Body of pancreas (tissue), 4 donors: ENCODE measurements around the gene ATXN7L1. TPM values are rescaled to one million over a fixed set of nuclear protein-coding genes. Genes with fewer than 3 reads are reported as not detected.

Experiments used
- ATAC-seq: fragments of 150-250 bp; one replicate; pipeline ENCODE4 v1.9.1; 2016
- DNase-seq, 4 donors: peaks; one replicate each; pipeline ENCODE4 v3.0.0-alpha.2; 2019
- H3K27ac ChIP-seq, 4 donors: fragments of 200-600 bp; sonication (generic); 1 replicate in 3 of 4; 2 replicates in 1 of 4; pipeline versions ENCODE4 v1.5.1 to v1.6.1; 2016 to 2019; ENCODE audit warnings: mild to moderate bottlenecking in 1 of 4, mixed read lengths in 1 of 4, moderate library complexity in 1 of 4
- H3K27me3 ChIP-seq, 2 donors: fragments of 200-600 bp; sonication (generic); one replicate each; pipeline ENCODE4 v1.6.0; 2016; ENCODE audit warnings: mild to moderate bottlenecking in 1 of 2
- H3K36me3 ChIP-seq, 2 donors: fragments of 200-600 bp; sonication (generic); replicated peaks in 1 of 2; 2 replicates each; pipeline ENCODE4 v1.5.1; 2016; ENCODE audit warnings: low read depth in 2 of 2; ENCODE audit not compliant: insufficient read depth in 1 of 2
- H3K4me1 ChIP-seq: fragments of 200-600 bp; sonication (generic); one replicate; pipeline ENCODE4 v1.6.0; 2016
- H3K4me3 ChIP-seq, 2 donors: fragments of 200-600 bp; sonication (generic); 1 replicate in 1 of 2; 2 replicates in 1 of 2; pipeline ENCODE4 v1.5.1; 2016 to 2019
- H3K9me3 ChIP-seq, 3 donors: fragments of 200-600 bp; sonication (generic); 1 replicate in 2 of 3; 2 replicates in 1 of 3; pipeline ENCODE4 v1.5.1; 2016
- CTCF ChIP-seq, 7 experiments: fragments of 450-650 bp in 4 of 7; fragments of 200-600 bp in 3 of 7; sonication (generic) in 3 of 7; IDR thresholded peaks; one replicate each; pipeline ENCODE4 v1.5.1; 2016 to 2019; ENCODE audit warnings: antibody characterized with exemption in 7 of 7
- POLR2A ChIP-seq, 3 donors: fragments of 450-650 bp; IDR thresholded peaks; one replicate each; pipeline ENCODE4 v1.6.1; 2016; ENCODE audit warnings: antibody characterized with exemption in 3 of 3, mild to moderate bottlenecking in 2 of 3
- WGBS, 2 donors: methylation state at CpG; one replicate each; pipeline ENCODE4 v1.1.5; 2017; 5-methylcytosine and 5-hydroxymethylcytosine counted together
- intact Hi-C: fragments of 100-400 bp; cut with DNase I; formaldehyde crosslinking; loops from one replicate; pipeline ENCODE4 v1.15.1; 2023
- total RNA-seq, 2 donors: library from RNA; depleted of rRNA; stranded (reverse); fragments of >200 nt; gene quantifications; one replicate each; pipeline ENCODE4 v1.1.0, GENCODE V29; 2016

The ATXN7L1 gene
- total RNA-seq, 2 donors from 2014 or later = 6.6 to 8.0 TPM

- H3K27ac ChIP-seq = no peak overlapping the region
- no peaks in the 10 kb centered on the region for H3K4me1 ChIP-seq
- no peak overlapping the region for H3K4me3 ChIP-seq
- intact Hi-C loops = no loop called here
- no peak for TF ChIP-seq CTCF (IDR thresholded peaks at IDR 0.05)
- no peak for TF ChIP-seq POLR2A (IDR thresholded peaks at IDR 0.05)
- H3K36me3 ChIP-seq = no peaks in the 10 kb centered on the region
- DNase-seq (no peak), ATAC-seq (no peak)
- no peaks in the 10 kb centered on the region for H3K27me3 ChIP-seq
- WGBS, 2 donors = 83 to 86% methylated on average over 9 of the region's 9 CpGs
- no peaks in the 10 kb centered on the region for H3K9me3 ChIP-seq
Observed at GRCh38 chr7:105907129-105907846, 30.9 kb upstream of the ATXN7L1 start.

GRCh38 chr7:105906695-105907094 is 30.3 kb upstream of the ATXN7L1 start:
- DNase-seq = peak in 1 of 4 donors; percentile 8
- no peaks in the 10 kb centered on the region for H3K27me3 ChIP-seq
- H3K9me3 ChIP-seq = no peaks in the 10 kb centered on the region
- H3K27ac ChIP-seq = no peak overlapping the region
- no peak for TF ChIP-seq POLR2A (IDR thresholded peaks at IDR 0.05)
- WGBS, 2 donors = 49 to 52% methylated on average over 2 of the region's 2 CpGs
- no peak for ATAC-seq
- intact Hi-C loops = no loop called here
- H3K4me1 ChIP-seq = no peaks in the 10 kb centered on the region
- H3K4me3 ChIP-seq = no peak overlapping the region
- no peaks in the 10 kb centered on the region for H3K36me3 ChIP-seq

GRCh38 chr7:105905910-105906568 is 29.6 kb upstream of the ATXN7L1 start:
- DNase-seq = no peak
- Histone ChIP-seq H3K4me1 (no peaks in the 10 kb centered on the region), H3K9me3 (no peaks in the 10 kb centered on the region), H3K4me3 (no peak overlapping the region), H3K27ac (no peak overlapping the region), H3K36me3 (no peaks in the 10 kb centered on the region), H3K27me3 (no peaks in the 10 kb centered on the region)
- intact Hi-C loops = no loop called here
- ATAC-seq = no peak
- TF ChIP-seq CTCF (IDR thresholded peaks at IDR 0.05) (no peak), POLR2A (IDR thresholded peaks at IDR 0.05) (no peak)
- 69 to 80% methylated on average over 7 to 8 of the region's 8 CpGs for WGBS, 2 donors

- Histone ChIP-seq H3K9me3 (no peaks in the 10 kb centered on the region), H3K27me3 (no peaks in the 10 kb centered on the region), H3K36me3 (no peaks in the 10 kb centered on the region), H3K27ac (no peak overlapping the region), H3K4me3 (no peak overlapping the region), H3K4me1 (no peaks in the 10 kb centered on the region)
- intact Hi-C loops = no loop called here
- no peak for DNase-seq
- 85% methylated on average over 11 of the region's 11 CpGs for WGBS, 2 donors
- TF ChIP-seq CTCF (IDR thresholded peaks at IDR 0.05) (no peak), POLR2A (IDR thresholded peaks at IDR 0.05) (no peak)
- ATAC-seq = no peak
Observed at GRCh38 chr7:105905209-105905909, 29.0 kb upstream of the ATXN7L1 start.

- H3K9me3 ChIP-seq = no peaks in the 10 kb centered on the region
- no peaks in the 10 kb centered on the region for H3K4me1 ChIP-seq
- no peaks in the 10 kb centered on the region for H3K36me3 ChIP-seq
- H3K27ac ChIP-seq = no peak overlapping the region
- DNase-seq = no peak
- WGBS, 2 donors = 89 to 94% methylated on average over 1 of the region's 1 CpG
- no peak for ATAC-seq
- H3K27me3 ChIP-seq = no peaks in the 10 kb centered on the region
- no peak for TF ChIP-seq POLR2A (IDR thresholded peaks at IDR 0.05)
- TF ChIP-seq CTCF (IDR thresholded peaks at IDR 0.05) = no peak
- H3K4me3 ChIP-seq = no peak overlapping the region
- intact Hi-C loops = no loop called here
Observed at GRCh38 chr7:105904064-105904463, 27.7 kb upstream of the ATXN7L1 start.
